Natural killer cell (primary cell): ENCODE data around the gene SHROOM3. TPM values are rescaled to one million over a fixed set of nuclear protein-coding genes. Genes with fewer than 3 reads are reported as not detected.

Experiments used
- ATAC-seq, 3 donors: fragments of 150-1000 bp in 2 of 3; fragments of 200-7000 bp in 1 of 3; cut with Tn5 transposase; 1 replicate in 1 of 3; 2 replicates in 2 of 3; pipeline ENCODE4 v1.10.0; 2021; ENCODE audit warnings: mild to moderate bottlenecking in 2 of 3, moderate library complexity in 2 of 3
- DNase-seq, 2 donors: peaks; one replicate each; pipeline versions ENCODE4 v3.0.0 to v3.0.0-alpha.2; 2013 to 2021; ENCODE audit warnings: mixed read lengths in 1 of 2
- H3K27ac ChIP-seq: one replicate; pipeline ENCODE4 v1.5.1; 2013; ENCODE audit warnings: mild to moderate bottlenecking, low read length
- H3K27me3 ChIP-seq: one replicate; pipeline ENCODE4 v1.6.1; 2013; ENCODE audit warnings: low read length; ENCODE audit not compliant: control insufficient read depth, insufficient read depth
- H3K36me3 ChIP-seq: one replicate; pipeline ENCODE4 v1.6.1; 2013; ENCODE audit warnings: low read length; ENCODE audit not compliant: control insufficient read depth, insufficient read depth
- H3K4me1 ChIP-seq: one replicate; pipeline ENCODE4 v1.6.1; 2013; ENCODE audit warnings: low read length; ENCODE audit not compliant: control insufficient read depth, insufficient read depth
- H3K4me3 ChIP-seq: one replicate; pipeline ENCODE4 v1.5.1; 2013; ENCODE audit warnings: low read length
- H3K9me3 ChIP-seq: one replicate; pipeline ENCODE4 v1.6.1; 2013; ENCODE audit warnings: low read length; ENCODE audit not compliant: control insufficient read depth, insufficient read depth
- H3K27ac Mint-ChIP-seq, 2 donors: one replicate each; pipeline ENCODE4 v1.8.0; 2022; ENCODE audit warnings: mild to moderate bottlenecking in 2 of 2, mixed read lengths in 2 of 2, moderate library complexity in 1 of 2
- H3K27me3 Mint-ChIP-seq, 2 donors: one replicate each; pipeline ENCODE4 v1.8.0; 2022; ENCODE audit warnings: low read depth in 2 of 2, mixed read lengths in 2 of 2
- H3K36me3 Mint-ChIP-seq: one replicate; pipeline ENCODE4 v1.8.0; 2022; ENCODE audit warnings: mixed read lengths
- H3K4me1 Mint-ChIP-seq, 2 donors: one replicate each; pipeline ENCODE4 v1.8.0; 2022; ENCODE audit warnings: mixed read lengths in 2 of 2
- H3K4me3 Mint-ChIP-seq: one replicate; pipeline ENCODE4 v1.8.0; 2022; ENCODE audit warnings: mild to moderate bottlenecking, moderate library complexity, mixed read lengths
- H3K9me3 Mint-ChIP-seq, 2 donors: one replicate each; pipeline ENCODE4 v1.8.0; 2022; ENCODE audit warnings: mixed read lengths in 2 of 2
- CTCF ChIP-seq: fragments of 200-600 bp; IDR thresholded peaks from one replicate; pipeline ENCODE4 v1.8.0; 2022; ENCODE audit warnings: antibody characterized with exemption
- WGBS: methylation state at CpG from one replicate; pipeline ENCODE4 v1.1.7; 2013; ENCODE audit warnings: missing lambda C conversion rate; ENCODE audit not compliant: insufficient coverage; 5-methylcytosine and 5-hydroxymethylcytosine counted together
- intact Hi-C: fragments of 100-400 bp; cut with micrococcal nuclease; formaldehyde crosslinking; loops from one replicate; pipeline ENCODE4 v1.14.2; 2022
- total RNA-seq, 4 donors: library from RNA; stranded (reverse); fragments of 120-200 nt in 1 of 4; gene quantifications; one replicate each; pipeline versions ENCODE4 v1.2.3 to v1.2.4, GENCODE V29; 2013 to 2022

The SHROOM3 gene
- total RNA-seq, 3 donors from 2014 or later (not counting 1 experiment from before 2014, with no cell fraction given), result 0.63 TPM; not detected in 2

GRCh38 chr4:76782837-76783236 is 347.8 kb downstream of the SHROOM3 start:
- no peak for ATAC-seq
- no peak for TF ChIP-seq CTCF

GRCh38 chr4:76783836-76784235 is 348.8 kb downstream of the SHROOM3 start:
- TF ChIP-seq CTCF, result no peak
- no peak for ATAC-seq
- 77% methylated on average over 4 of the region's 4 CpGs for WGBS

More at GRCh38 chr4:76782837-76783236, 347.8 kb downstream of the SHROOM3 start:
- Histone ChIP-seq H3K36me3 (no peaks in the 10 kb centered on the region), H3K9me3 (no peaks in the 10 kb centered on the region), H3K27ac (no peak overlapping the region), H3K4me1 (no peaks in the 10 kb centered on the region), H3K4me3 (no peak overlapping the region), H3K27me3 (peaks cover 2% of the 10 kb centered on the region)
- no peaks in the 10 kb centered on the region for H3K9me3 Mint-ChIP-seq
- WGBS, result 87% methylated on average over 1 of the region's 1 CpG
- no peak overlapping the region for H3K27ac Mint-ChIP-seq
- H3K36me3 Mint-ChIP-seq, result no peaks in the 10 kb centered on the region
- DNase-seq, result no peak
- H3K27me3 Mint-ChIP-seq, result peaks cover 0 to 3% of the 10 kb centered on the region in 2 donors
- no peaks in the 10 kb centered on the region for H3K4me1 Mint-ChIP-seq
- no peak overlapping the region for H3K4me3 Mint-ChIP-seq
- intact Hi-C loops, result no loop called here

GRCh38 chr4:76784237-76784636 is 349.2 kb downstream of the SHROOM3 start:
- intact Hi-C loops, result no loop called here
- H3K27ac Mint-ChIP-seq, result no peak overlapping the region
- 88% methylated on average over 2 of the region's 2 CpGs for WGBS

More at GRCh38 chr4:76783836-76784235, 348.8 kb downstream of the SHROOM3 start:
- no peaks in the 10 kb centered on the region for H3K4me1 Mint-ChIP-seq
- H3K27ac ChIP-seq, result no peak overlapping the region
- H3K27me3 ChIP-seq, result no peaks in the 10 kb centered on the region
- DNase-seq, result no peak
- intact Hi-C loops, result no loop called here
- H3K36me3 ChIP-seq, result no peaks in the 10 kb centered on the region
- H3K9me3 ChIP-seq, result no peaks in the 10 kb centered on the region
- H3K36me3 Mint-ChIP-seq, result no peaks in the 10 kb centered on the region
- no peak overlapping the region for H3K4me3 ChIP-seq
- H3K27me3 Mint-ChIP-seq, result peaks cover 0 to 3% of the 10 kb centered on the region in 2 donors
- no peaks in the 10 kb centered on the region for H3K4me1 ChIP-seq
- peaks cover 0 to under 1% of the 10 kb centered on the region in 2 donors for H3K9me3 Mint-ChIP-seq
- no peak overlapping the region for H3K4me3 Mint-ChIP-seq
- no peak overlapping the region for H3K27ac Mint-ChIP-seq

More at GRCh38 chr4:76784237-76784636, 349.2 kb downstream of the SHROOM3 start:
- ATAC-seq (no peak), DNase-seq (no peak)
- no peak overlapping the region for H3K27ac ChIP-seq
- no peak for TF ChIP-seq CTCF
- H3K27me3 ChIP-seq, result no peaks in the 10 kb centered on the region
- no peaks in the 10 kb centered on the region for H3K9me3 ChIP-seq
- Mint-ChIP-seq H3K9me3 (peaks cover 0 to 2% of the 10 kb centered on the region in 2 donors), H3K4me1 (no peaks in the 10 kb centered on the region), H3K36me3 (no peaks in the 10 kb centered on the region), H3K27me3 (peaks cover 0 to 3% of the 10 kb centered on the region in 2 donors), H3K4me3 (no peak overlapping the region)
- H3K4me1 ChIP-seq, result no peaks in the 10 kb centered on the region
- no peaks in the 10 kb centered on the region for H3K36me3 ChIP-seq
- H3K4me3 ChIP-seq, result no peak overlapping the region
